Tibial nerve (tissue), 4 donors: ENCODE data around the gene MYO1D. TPM values are rescaled to one million over a fixed set of nuclear protein-coding genes. Genes with fewer than 3 reads are reported as not detected.
A peak's percentile ranks its signal among the peaks of the same experiment; 100 is the strongest.
"Not testable (repeated sequence)": the region's sequence is repeated elsewhere in the genome, so short reads cannot be mapped to it uniquely, and the experiment has no call there.

Source experiments
- DNase-seq, 2 donors: peaks; one replicate each; pipeline ENCODE4 v3.0.0-alpha.2; 2019; ENCODE audit warnings: low spot score in 2 of 2
- H3K27ac ChIP-seq, 4 donors: fragments of 200-600 bp; sonication (generic) in 3 of 4; one replicate each; pipeline ENCODE4 v1.5.1; 2017 to 2019; ENCODE audit warnings: mild to moderate bottlenecking in 1 of 4
- H3K27me3 ChIP-seq, 2 donors: fragments of 200-600 bp; sonication (generic) in 1 of 2; one replicate each; pipeline versions ENCODE4 v1.5.1 to v1.6.0; 2017 to 2019
- H3K36me3 ChIP-seq, 3 donors: fragments of 200-600 bp; sonication (generic); one replicate each; pipeline ENCODE4 v1.5.1; 2018 to 2019
- H3K4me1 ChIP-seq, 4 donors: fragments of 200-600 bp; sonication (generic) in 3 of 4; one replicate each; pipeline ENCODE4 v1.5.1; 2017 to 2019
- H3K4me3 ChIP-seq, 4 donors: fragments of 200-600 bp; sonication (generic) in 3 of 4; one replicate each; pipeline ENCODE4 v1.5.1; 2017 to 2019; ENCODE audit warnings: mild to moderate bottlenecking in 1 of 4, moderate library complexity in 1 of 4
- H3K9me3 ChIP-seq, 4 donors: fragments of 200-600 bp; sonication (generic) in 3 of 4; one replicate each; pipeline ENCODE4 v1.5.1; 2017 to 2019
- CTCF ChIP-seq, 5 experiments: fragments of 200-600 bp in 3 of 5; fragments of 450-650 bp in 2 of 5; sonication (generic) in 3 of 5; IDR thresholded peaks; one replicate each; pipeline ENCODE4 v1.5.1; 2016 to 2019; ENCODE audit warnings: antibody characterized with exemption in 5 of 5, mild to moderate bottlenecking in 3 of 5, moderate library complexity in 2 of 5
- EP300 ChIP-seq, 2 donors: sonication (generic); formaldehyde crosslinking; IDR thresholded peaks; one replicate each; pipeline ENCODE4 v1.6.1; 2017; ENCODE audit warnings: antibody characterized with exemption in 2 of 2, mild to moderate bottlenecking in 1 of 2
- POLR2A ChIP-seq, 2 donors: fragments of 450-650 bp; IDR thresholded peaks; one replicate each; pipeline ENCODE4 v1.6.1; 2017; ENCODE audit warnings: antibody characterized with exemption in 2 of 2, mild to moderate bottlenecking in 2 of 2, moderate library complexity in 2 of 2
- WGBS, 2 donors: methylation state at CpG; one replicate each; pipeline ENCODE4 v1.1.5; 2018; 5-methylcytosine and 5-hydroxymethylcytosine counted together
- total RNA-seq, 4 donors: library from RNA; depleted of rRNA; stranded (reverse); fragments of >200 nt; gene quantifications; one replicate each; pipeline ENCODE4 v1.1.0, GENCODE V29; 2016

The MYO1D gene
- total RNA-seq, 4 donors from 2014 or later = 28.5 to 49.6 (median 42.4) TPM

DNA sequence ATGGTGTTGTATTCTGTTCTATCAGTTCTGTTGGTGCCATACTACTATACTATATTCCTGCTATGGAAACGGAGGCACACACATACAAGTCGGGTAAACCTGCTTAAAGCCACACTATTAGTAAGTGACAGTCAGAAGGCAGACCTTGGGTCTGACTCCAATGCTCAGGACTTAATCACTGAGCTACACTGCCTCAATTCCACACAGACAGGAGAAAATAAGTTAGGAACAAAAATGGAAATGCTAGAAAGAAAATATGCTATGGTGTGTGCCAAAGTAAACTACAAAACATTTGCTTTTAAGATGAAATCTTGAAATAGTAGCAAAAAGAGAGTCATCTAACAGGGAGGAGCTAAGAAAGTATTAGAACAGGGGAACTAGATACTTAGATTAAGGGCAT, 48.1 kb downstream of the MYO1D start:
- peak overlapping the region in 3 of 4 donors; percentile 2 to 78 (median 41) for H3K27ac ChIP-seq
- TF ChIP-seq POLR2A (IDR thresholded peaks at IDR 0.05) (no peak), CTCF (IDR thresholded peaks at IDR 0.05) (no peak), EP300 (IDR thresholded peaks at IDR 0.05) (no peak)
- peaks cover 0 to 5% (median 0%) of the 10 kb centered on the region in 4 donors for H3K4me1 ChIP-seq

DNA sequence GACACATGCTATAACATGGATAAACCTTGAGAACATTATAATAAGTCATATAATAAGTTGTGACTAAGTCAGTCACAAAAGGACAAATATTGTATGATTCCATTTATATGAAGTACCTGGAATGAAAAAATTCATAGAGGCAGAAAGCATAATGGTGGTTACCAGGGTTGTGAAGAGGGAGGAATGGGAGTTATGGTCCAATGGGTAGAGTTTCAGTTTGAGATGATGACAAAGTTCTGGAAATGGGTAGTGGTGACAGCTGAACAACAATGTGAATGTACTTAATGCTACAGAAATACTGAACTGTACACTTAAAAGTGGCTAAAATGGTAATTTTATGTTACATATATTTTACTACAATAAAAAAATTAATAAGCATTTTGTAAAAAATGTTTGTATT, 49.7 kb downstream of the MYO1D start:
- H3K4me3 ChIP-seq = no peak overlapping the region
- H3K9me3 ChIP-seq = no peaks in the 10 kb centered on the region
- TF ChIP-seq EP300 (IDR thresholded peaks at IDR 0.05) = no peak
- no peak for TF ChIP-seq POLR2A (IDR thresholded peaks at IDR 0.05)
- TF ChIP-seq CTCF (IDR thresholded peaks at IDR 0.05) = no peak
- no peaks in the 10 kb centered on the region for H3K36me3 ChIP-seq
- H3K4me1 ChIP-seq = peaks cover 0 to 10% (median 0%) of the 10 kb centered on the region in 4 donors
- no peaks in the 10 kb centered on the region for H3K27me3 ChIP-seq
- peak overlapping the region in 2 of 4 donors; percentile 43 to 72 for H3K27ac ChIP-seq
- no peak for DNase-seq

More for the DNA sequence above, 48.1 kb downstream of the MYO1D start:
- 55 to 75% methylated on average over 2 of the region's 2 CpGs for WGBS, 2 donors
- Histone ChIP-seq H3K9me3 (no peaks in the 10 kb centered on the region), H3K36me3 (no peaks in the 10 kb centered on the region), H3K27me3 (no peaks in the 10 kb centered on the region), H3K4me3 (no peak overlapping the region)
- no peak for DNase-seq

- TF ChIP-seq POLR2A (IDR thresholded peaks at IDR 0.05) = no peak
- no peak for TF ChIP-seq EP300 (IDR thresholded peaks at IDR 0.05)
- TF ChIP-seq CTCF (IDR thresholded peaks at IDR 0.05) = no peak
- H3K9me3 ChIP-seq = no peaks in the 10 kb centered on the region
- H3K27ac ChIP-seq = no peak overlapping the region
- H3K4me1 ChIP-seq = peaks cover 0 to 10% (median 0%) of the 10 kb centered on the region in 4 donors
- no peak for DNase-seq
- no peaks in the 10 kb centered on the region for H3K36me3 ChIP-seq
- no peaks in the 10 kb centered on the region for H3K27me3 ChIP-seq
- H3K4me3 ChIP-seq = no peak overlapping the region
These were observed 50.8 kb downstream of the MYO1D start for GRCh38 chr17:32826076-32826475.

DNA sequence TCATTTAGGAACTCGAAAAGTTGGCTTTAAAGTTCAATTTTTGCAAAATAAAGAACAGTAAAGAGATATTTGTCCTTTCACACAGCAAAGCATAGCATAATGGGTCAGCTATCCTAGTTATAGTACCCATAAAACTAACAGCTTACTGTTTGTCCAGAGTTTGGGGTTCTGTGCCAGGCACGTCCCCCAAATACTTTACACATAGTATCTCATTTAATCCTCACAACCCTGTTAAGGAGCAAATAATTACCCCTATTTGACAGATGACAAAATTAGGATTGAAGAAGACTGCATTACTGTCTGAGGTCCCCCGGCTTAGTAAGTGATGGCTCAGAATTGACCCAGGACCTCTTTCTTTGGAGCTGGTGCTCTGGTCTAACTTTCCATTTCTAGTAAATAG, 52.6 kb downstream of the MYO1D start:
- no peaks in the 10 kb centered on the region for H3K9me3 ChIP-seq
- no peaks in the 10 kb centered on the region for H3K27me3 ChIP-seq
- no peak for TF ChIP-seq EP300 (IDR thresholded peaks at IDR 0.05)
- TF ChIP-seq POLR2A (IDR thresholded peaks at IDR 0.05) = no peak
- TF ChIP-seq CTCF (IDR thresholded peaks at IDR 0.05) = no peak
- H3K4me1 ChIP-seq = peaks cover 0 to 13% (median 0%) of the 10 kb centered on the region in 4 donors
- no peak overlapping the region for H3K27ac ChIP-seq
- no peaks in the 10 kb centered on the region for H3K36me3 ChIP-seq
- H3K4me3 ChIP-seq = no peak overlapping the region
- DNase-seq = no peak
- WGBS, 2 donors = 80 to 89% methylated on average over 3 of the region's 3 CpGs

GRCh38 chr17:32822996-32823395, 53.9 kb downstream of the MYO1D start:
- no peaks in the 10 kb centered on the region for H3K27me3 ChIP-seq
- DNase-seq = no peak
- 53 to 54% methylated on average over 2 of the region's 2 CpGs for WGBS, 2 donors
- H3K27ac ChIP-seq = peak overlapping the region in 2 of 4 donors; percentile 40 to 54
- H3K9me3 ChIP-seq = no peaks in the 10 kb centered on the region
- H3K4me1 ChIP-seq = peaks cover 0 to 14% (median 0%) of the 10 kb centered on the region in 4 donors
- peak overlapping the region in 2 of 4 donors; percentile 34 to 46 for H3K4me3 ChIP-seq
- TF ChIP-seq EP300 (IDR thresholded peaks at IDR 0.05) (no peak), CTCF (IDR thresholded peaks at IDR 0.05) (no peak), POLR2A (IDR thresholded peaks at IDR 0.05) (no peak)
- no peaks in the 10 kb centered on the region for H3K36me3 ChIP-seq

DNA sequence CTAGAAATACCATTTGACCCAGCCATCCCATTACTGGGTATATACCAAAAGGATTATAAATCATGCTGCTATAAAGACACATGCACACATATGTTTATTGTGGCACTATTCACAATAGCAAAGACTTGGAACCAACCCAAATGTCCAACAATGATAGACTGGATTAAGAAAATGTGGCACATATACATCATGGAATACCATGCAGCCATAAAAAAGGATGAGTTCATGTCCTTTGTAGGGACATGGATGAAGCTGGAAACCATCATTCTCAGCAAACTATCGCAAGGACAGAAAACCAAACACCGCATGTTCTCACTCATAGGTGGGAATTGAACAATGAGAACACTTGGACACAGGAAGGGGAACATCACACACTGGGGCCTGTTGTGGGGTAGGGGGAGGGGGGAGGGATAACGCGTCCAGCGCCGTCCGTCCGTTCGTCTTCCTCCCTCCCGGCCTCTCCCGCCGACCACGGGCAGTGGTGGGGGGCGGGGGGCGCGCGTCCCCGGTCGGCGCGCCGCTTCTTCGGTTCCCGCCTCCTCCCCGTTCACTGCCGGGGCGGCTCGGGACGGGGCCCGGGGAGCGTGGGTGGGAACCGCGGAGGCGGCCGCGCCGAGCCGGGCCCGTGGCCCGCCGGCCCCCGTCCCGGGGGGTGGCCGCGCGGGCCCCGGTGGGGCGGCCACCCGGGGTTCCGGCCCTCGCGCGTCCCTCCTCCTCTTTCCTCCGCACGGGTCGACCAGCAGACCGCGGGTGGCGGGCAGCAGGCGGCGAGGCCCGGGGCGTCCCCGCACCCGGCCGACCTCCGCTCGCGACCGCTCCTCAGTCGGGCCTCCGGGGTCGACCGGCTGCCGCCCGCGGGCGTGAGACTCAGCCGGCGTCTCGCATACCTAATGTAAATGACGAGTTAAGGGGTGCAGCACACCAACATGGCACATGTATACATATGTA, 54.7 kb downstream of the MYO1D start:
- not testable (repeated sequence) for DNase-seq
- WGBS, 2 donors = 3 to 31% methylated on average over 19 to 44 of the region's 82 CpGs

More for the DNA sequence above, 54.7 kb downstream of the MYO1D start:
- peaks cover 0 to 14% (median 0%) of the 10 kb centered on the region in 4 donors for H3K4me1 ChIP-seq
- not testable (repeated sequence) for H3K36me3 ChIP-seq, H3K27me3 ChIP-seq, H3K9me3 ChIP-seq
- H3K4me3 ChIP-seq = peak overlapping the region in 2 of 4 donors; percentile 34 to 46
- H3K27ac ChIP-seq = peak overlapping the region in 2 of 4 donors; percentile 40 to 54
